SK-N-SH (cell line): ENCODE results near the gene SPDYE3. TPM values are rescaled to one million over a fixed set of nuclear protein-coding genes. Genes with fewer than 3 reads are reported as not detected.
"Not testable (repeated sequence)": the region's sequence is repeated elsewhere in the genome, so short reads cannot be mapped to it uniquely, and the experiment has no call there.

Source experiments
- CTCF ChIA-PET: fragments of 300-600, 350-600 bp; formaldehyde crosslinking; extraction: SDS; loops from one replicate; lab custom pipeline; 2021; lab: Yijun Ruan, JAX
- POLR2A ChIA-PET: fragments of 350-600 bp; sonication (Branson Sonifier 250); formaldehyde crosslinking; extraction: SDS; loops from one replicate; lab custom pipeline; 2020; ENCODE audit warnings: antibody characterized with exemption, inconsistent platforms; lab: Yijun Ruan, JAX
- DNase-seq: peaks from one replicate; pipeline ENCODE4 v3.0.0; 2012
- H2AFZ ChIP-seq: fragments of 200-600 bp; sonication (generic); 2 replicates; pipeline ENCODE4 v1.8.1; 2016; ENCODE audit warnings: antibody characterized with exemption, mild to moderate bottlenecking, low read depth
- H3F3A ChIP-seq: fragments of 200-600 bp; sonication (generic); replicated peaks from 2 replicates; pipeline ENCODE3; 2016; ENCODE audit warnings: antibody characterized with exemption, mild to moderate bottlenecking; ENCODE audit not compliant: insufficient read depth
- H3K27ac ChIP-seq, 2 experiments: fragments of 200-500 bp in 1 of 2; fragments of 200-600 bp in 1 of 2; sonication (Bioruptor generic) in 1 of 2; sonication (generic), shearing (Covaris generic) in 1 of 2; 2 replicates each; pipeline versions ENCODE4 v1.5.1 to v1.6.1; 2014 to 2016; ENCODE audit warnings: low read depth in 2 of 2, inconsistent platforms in 1 of 2, low read length in 1 of 2, mild to moderate bottlenecking in 1 of 2, mixed read lengths in 1 of 2
- H3K27me3 ChIP-seq: fragments of 200-600 bp; sonication (generic), shearing (Covaris generic); 2 replicates; pipeline ENCODE4 v1.6.1; 2016; ENCODE audit warnings: mixed run types; ENCODE audit not compliant: insufficient read depth
- H3K36me3 ChIP-seq, 2 experiments: fragments of 200-500 bp in 1 of 2; fragments of 200-600 bp in 1 of 2; sonication (Bioruptor generic) in 1 of 2; sonication (generic) in 1 of 2; replicated peaks in 1 of 2; 2 replicates each; pipeline versions ENCODE3 to v1.5.1; 2014 to 2016; ENCODE audit warnings: low read length in 1 of 2, mild to moderate bottlenecking in 1 of 2; ENCODE audit not compliant: insufficient read depth in 2 of 2, control insufficient read depth in 1 of 2
- H3K4me1 ChIP-seq, 2 experiments: fragments of 200-500 bp in 1 of 2; fragments of 200-600 bp in 1 of 2; sonication (Bioruptor generic) in 1 of 2; sonication (generic), shearing (Covaris generic) in 1 of 2; 2 replicates each; pipeline versions ENCODE4 v1.5.1 to v1.6.1; 2014 to 2016; ENCODE audit warnings: low read depth in 1 of 2, low read length in 1 of 2, mixed run types in 1 of 2; ENCODE audit not compliant: insufficient read depth in 2 of 2, control insufficient read depth in 1 of 2
- H3K4me2 ChIP-seq: fragments of 200-600 bp; sonication (generic), shearing (Covaris generic); 2 replicates; pipeline ENCODE4 v1.6.1; 2017; ENCODE audit warnings: mixed run types
- H3K4me3 ChIP-seq, 2 experiments: fragments of 200-500 bp in 1 of 2; fragments of 200-600 bp in 1 of 2; sonication (Bioruptor generic) in 1 of 2; sonication (generic), shearing (Covaris generic) in 1 of 2; 2 replicates each; pipeline versions ENCODE4 v1.5.1 to v1.8.1; 2014 to 2016; ENCODE audit warnings: low read depth in 2 of 2, inconsistent platforms in 1 of 2, low read length in 1 of 2, mild to moderate bottlenecking in 1 of 2, mixed read lengths in 1 of 2, moderate library complexity in 1 of 2
- H3K79me2 ChIP-seq: fragments of 200-600 bp; sonication (generic); 2 replicates; pipeline ENCODE4 v1.8.1; 2017; ENCODE audit warnings: mild to moderate bottlenecking; ENCODE audit not compliant: insufficient read depth
- H3K9ac ChIP-seq: fragments of 200-600 bp; sonication (generic); 2 replicates; pipeline ENCODE4 v1.6.1; 2017; ENCODE audit warnings: mixed run types
- H3K9me2 ChIP-seq: fragments of 200-600 bp; sonication (generic); 2 replicates; pipeline ENCODE4 v1.6.1; 2017; ENCODE audit warnings: mixed run types
- H3K9me3 ChIP-seq: fragments of 200-600 bp; sonication (generic); 2 replicates; pipeline ENCODE4 v1.6.1; 2017; ENCODE audit warnings: mixed run types, mild to moderate bottlenecking, moderate library complexity
- H4K20me1 ChIP-seq: fragments of 200-600 bp; sonication (generic); 2 replicates; pipeline ENCODE4 v1.6.1; 2017; ENCODE audit warnings: mild to moderate bottlenecking, mixed run types; ENCODE audit not compliant: insufficient read depth
- FOSL2 ChIP-seq: IDR thresholded peaks from 2 replicates; pipeline ENCODE4 v1.4.0; 2012; ENCODE audit warnings: low read depth, mild to moderate bottlenecking, moderate library complexity, borderline replicate concordance
- MAX ChIP-seq: IDR thresholded peaks from 2 replicates; pipeline ENCODE4 v1.4.0; 2012; ENCODE audit warnings: low read depth
- MXI1 ChIP-seq: IDR thresholded peaks from 2 replicates; pipeline ENCODE4 v1.6.1; 2012; ENCODE audit warnings: mild to moderate bottlenecking, low read depth, low read length, improper control_type of control experiment
- NFIC ChIP-seq: IDR thresholded peaks from 2 replicates; pipeline ENCODE4 v1.4.0; 2012; ENCODE audit warnings: borderline replicate concordance
- WGBS: methylation state at CpG from one replicate; pipeline ENCODE4 v1.1.6; 2017; ENCODE audit warnings: low lambda C conversion rate; 5-methylcytosine and 5-hydroxymethylcytosine counted together
- polyA plus RNA-seq, 3 experiments: library from polyadenylated mRNA; depleted of rRNA; stranded (reverse); fragments of >200 nt; gene quantifications; 2 replicates each; pipeline ENCODE4 v1.2.3, GENCODE V29; 2012

The SPDYE3 gene
- polyA plus RNA-seq, 1 of the 3 experiments (the other 2 are of a cell fraction), result not detected

- CTCF ChIA-PET, result interaction anchor here (1.1 to 1.9 kb wide), 2 partner anchors 76 kb away, joined by 3 to 7 read pairs; no protein-coding TSS in a partner anchor
- H3K27me3 ChIP-seq, POLR2A ChIA-PET, DNase-seq, H3F3A ChIP-seq, H3K9me2 ChIP-seq, H3K27ac ChIP-seq, H3K4me1 ChIP-seq, H3K36me3 ChIP-seq, H3K9ac ChIP-seq, H3K9me3 ChIP-seq, H2AFZ ChIP-seq: not testable (repeated sequence)
- WGBS, result 81% methylated on average over 12 of the region's 14 CpGs
- Histone ChIP-seq H3K4me3 (peak overlapping the region in 1 of 2 experiments; percentile 77; a peak in 2 of 4 replicates), H4K20me1 (peaks cover 42% of the 10 kb centered on the region), H3K79me2 (peaks cover 58% of the 10 kb centered on the region), H3K4me2 (peak overlapping the region; percentile 100)
Observed at GRCh38 chr7:100269306-100270045, 38.0 kb upstream of the SPDYE3 start.

GRCh38 chr7:100270046-100270918 lies 37.2 kb upstream of the SPDYE3 start:
- peak overlapping the region; percentile 58 to 77 for H3K4me3 ChIP-seq
- H3K9me3 ChIP-seq, POLR2A ChIA-PET, DNase-seq, H3F3A ChIP-seq, H3K9me2 ChIP-seq, H3K27me3 ChIP-seq, H3K36me3 ChIP-seq, H3K4me1 ChIP-seq: not testable (repeated sequence)
- peak overlapping the region; percentile 100 for H3K4me2 ChIP-seq
- H3K79me2 ChIP-seq, result peaks cover 54% of the 10 kb centered on the region
- H4K20me1 ChIP-seq, result peaks cover 40% of the 10 kb centered on the region
- 5% methylated on average over 14 of the region's 23 CpGs for WGBS
- TF ChIP-seq MXI1, result peak; percentile 23; the same call in 1 of the 2 replicates
- peak; percentile 54; the same call in 1 of the 2 replicates for TF ChIP-seq FOSL2
- TF ChIP-seq NFIC, result 0 out of 2 replicates have a peak, but pooled peaks have one; percentile 9
- H3K27ac ChIP-seq, result peak overlapping the region in 1 of 2 experiments; percentile 37; a peak in 1 of 4 replicates
- CTCF ChIA-PET, result interaction anchor here (1.1 kb wide), 1 partner anchor 75 kb away, joined by 3 read pairs; no protein-coding TSS in a partner anchor
- H3K9ac ChIP-seq, result peak overlapping the region; percentile 67
- peak overlapping the region; percentile 42; the same call in 1 of the 2 replicates for H2AFZ ChIP-seq

- H3K9me3 ChIP-seq, H3K4me1 ChIP-seq, H3K36me3 ChIP-seq, POLR2A ChIA-PET, H3F3A ChIP-seq, CTCF ChIA-PET, H3K9me2 ChIP-seq, H3K27me3 ChIP-seq: not testable (repeated sequence)
- peak overlapping the region in 1 of 2 experiments; percentile 37; a peak in 1 of 4 replicates for H3K27ac ChIP-seq
- peak overlapping the region; percentile 67 for H3K9ac ChIP-seq
- H4K20me1 ChIP-seq, result peaks cover 40% of the 10 kb centered on the region
- peak; percentile 46 for DNase-seq
- H3K79me2 ChIP-seq, result peaks cover 46% of the 10 kb centered on the region
- TF ChIP-seq MAX, result 0 out of 2 replicates have a peak, but pooled peaks have one; percentile 32
- peak overlapping the region; percentile 42; the same call in 1 of the 2 replicates for H2AFZ ChIP-seq
- H3K4me2 ChIP-seq, result peak overlapping the region; percentile 100
- peak overlapping the region; percentile 58 to 77 for H3K4me3 ChIP-seq
- under 1% methylated on average over 29 of the region's 29 CpGs for WGBS
Observed at GRCh38 chr7:100270941-100271593, 36.4 kb upstream of the SPDYE3 start.
